Hepatocyte (in vitro differentiated cells): ENCODE measurements around the gene CLK4. TPM values are rescaled to one million over a fixed set of nuclear protein-coding genes. Genes with fewer than 3 reads are reported as not detected.

Experiments used
- DNase-seq: peaks from one replicate; pipeline ENCODE4 v3.0.0-alpha.2; 2016; ENCODE audit warnings: low spot score
- H2AFZ ChIP-seq: fragments of 200-600 bp; sonication (generic); 2 replicates; pipeline ENCODE4 v1.6.0; 2016; ENCODE audit warnings: antibody characterized with exemption, mild to moderate bottlenecking
- H3K27ac ChIP-seq: fragments of 200-600 bp; sonication (generic); 2 replicates; pipeline ENCODE4 v1.5.1; 2016; ENCODE audit warnings: mild to moderate bottlenecking
- H3K27me3 ChIP-seq: fragments of 200-600 bp; sonication (generic); 2 replicates; pipeline ENCODE4 v1.6.1; 2016
- H3K36me3 ChIP-seq: fragments of 200-600 bp; sonication (generic); replicated peaks from 2 replicates; pipeline ENCODE4 v1.5.1; 2016; ENCODE audit warnings: low read depth; ENCODE audit not compliant: insufficient read depth
- H3K4me1 ChIP-seq: fragments of 200-600 bp; sonication (generic); 2 replicates; pipeline ENCODE4 v1.5.1; 2016; ENCODE audit warnings: mild to moderate bottlenecking, moderate library complexity; ENCODE audit not compliant: insufficient read depth
- H3K4me2 ChIP-seq: fragments of 200-600 bp; sonication (generic); 2 replicates; pipeline ENCODE4 v1.6.0; 2016
- H3K4me3 ChIP-seq: fragments of 200-600 bp; sonication (generic); 2 replicates; pipeline ENCODE4 v1.5.1; 2016; ENCODE audit warnings: mild to moderate bottlenecking
- H3K79me2 ChIP-seq: fragments of 200-600 bp; sonication (generic); 2 replicates; pipeline ENCODE4 v1.6.0; 2017; ENCODE audit warnings: mild to moderate bottlenecking
- H3K9me2 ChIP-seq: fragments of 200-600 bp; sonication (generic); replicated peaks from 2 replicates; pipeline ENCODE4 v1.6.0; 2017; ENCODE audit warnings: mild to moderate bottlenecking; ENCODE audit not compliant: insufficient read depth
- H3K9me3 ChIP-seq: fragments of 200-600 bp; sonication (generic); 2 replicates; pipeline ENCODE4 v1.5.1; 2016; ENCODE audit warnings: low read depth, mild to moderate bottlenecking
- H4K20me1 ChIP-seq: fragments of 200-600 bp; sonication (generic); 2 replicates; pipeline ENCODE4 v1.6.0; 2016; ENCODE audit warnings: mild to moderate bottlenecking; ENCODE audit not compliant: insufficient read depth, poor library complexity, severe bottlenecking
- EZH2 ChIP-seq: fragments of 200-600 bp; sonication (generic); IDR thresholded peaks from 2 replicates; pipeline ENCODE4 v1.6.1; 2016; ENCODE audit warnings: antibody characterized with exemption, mild to moderate bottlenecking, borderline replicate concordance
- EZH2phosphoT487 ChIP-seq: fragments of 200-600 bp; sonication (generic); IDR thresholded peaks from one replicate; pipeline ENCODE4 v1.6.1; 2018; ENCODE audit warnings: antibody characterized with exemption, mild to moderate bottlenecking, low read depth, moderate library complexity; ENCODE audit not compliant: unreplicated experiment, severe bottlenecking
- WGBS: methylation state at CpG from one replicate; pipeline ENCODE4 v1.1.6; 2016; ENCODE audit warnings: low lambda C conversion rate; ENCODE audit errors: missing lambda C conversion rate; 5-methylcytosine and 5-hydroxymethylcytosine counted together
- polyA plus RNA-seq: library from polyadenylated mRNA; unstranded; fragments of >200 nt; fragmentation: Nextera tagmentation; extraction: Ambion mirVana; gene quantifications from 2 replicates; pipeline ENCODE4 v1.2.1, GENCODE V29; 2016
- small RNA-seq: library from RNA; depleted of rRNA; stranded (forward); fragments of <200 nt; gene quantifications from one replicate; pipeline ENCODE3, GENCODE V24; 2014
- total RNA-seq: library from RNA; depleted of rRNA; stranded (reverse); fragments of >200 nt; gene quantifications from 2 replicates; pipeline ENCODE4 v1.2.3, GENCODE V29; 2014
- TF ChIP-seq, protein P1 (sequence below): fragments of 200-600 bp; sonication (generic); IDR thresholded peaks from 2 replicates; pipeline ENCODE4 v1.5.1; 2016; ENCODE audit warnings: antibody characterized with exemption, mild to moderate bottlenecking; ENCODE audit not compliant: poor library complexity

CLK4 gene
- total and polyA plus RNA-seq, 2 experiments from 2014 or later: 17.9 to 28.4 TPM

DNA sequence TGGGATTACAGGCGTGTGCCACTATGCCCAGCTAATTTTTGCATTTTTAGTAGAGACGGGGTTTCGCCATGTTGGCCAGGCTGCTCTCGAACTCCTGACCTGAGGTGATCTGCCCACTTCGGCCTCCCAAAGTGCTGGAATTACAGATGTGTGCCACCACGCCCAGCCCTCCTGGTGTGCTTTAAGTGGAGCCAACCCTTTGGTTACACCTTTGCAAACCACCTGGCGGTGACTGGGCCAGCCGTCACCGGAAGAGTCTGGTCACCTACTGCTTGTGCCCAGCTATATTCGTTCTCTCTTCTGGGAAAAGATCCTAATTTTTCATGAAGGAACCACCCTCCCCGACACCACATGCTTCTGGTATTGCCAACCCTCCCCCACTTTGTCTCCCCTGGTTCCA, 72.5 kb downstream of the CLK4 start:
- 98% methylated on average over 11 of the region's 11 CpGs for WGBS
- Histone ChIP-seq H3K79me2 (no peaks in the 10 kb centered on the region), H3K36me3 (no peaks in the 10 kb centered on the region), H3K27ac (no peak overlapping the region), H3K4me1 (no peaks in the 10 kb centered on the region), H3K27me3 (no peaks in the 10 kb centered on the region), H4K20me1 (no peaks in the 10 kb centered on the region), H3K4me2 (no peak overlapping the region), H3K9me2 (no peaks in the 10 kb centered on the region), H2AFZ (no peak overlapping the region), H3K9me3 (no peaks in the 10 kb centered on the region), H3K4me3 (no peak overlapping the region)
- TF ChIP-seq EZH2phosphoT487: no peak
- TF ChIP-seq, protein P1, sequence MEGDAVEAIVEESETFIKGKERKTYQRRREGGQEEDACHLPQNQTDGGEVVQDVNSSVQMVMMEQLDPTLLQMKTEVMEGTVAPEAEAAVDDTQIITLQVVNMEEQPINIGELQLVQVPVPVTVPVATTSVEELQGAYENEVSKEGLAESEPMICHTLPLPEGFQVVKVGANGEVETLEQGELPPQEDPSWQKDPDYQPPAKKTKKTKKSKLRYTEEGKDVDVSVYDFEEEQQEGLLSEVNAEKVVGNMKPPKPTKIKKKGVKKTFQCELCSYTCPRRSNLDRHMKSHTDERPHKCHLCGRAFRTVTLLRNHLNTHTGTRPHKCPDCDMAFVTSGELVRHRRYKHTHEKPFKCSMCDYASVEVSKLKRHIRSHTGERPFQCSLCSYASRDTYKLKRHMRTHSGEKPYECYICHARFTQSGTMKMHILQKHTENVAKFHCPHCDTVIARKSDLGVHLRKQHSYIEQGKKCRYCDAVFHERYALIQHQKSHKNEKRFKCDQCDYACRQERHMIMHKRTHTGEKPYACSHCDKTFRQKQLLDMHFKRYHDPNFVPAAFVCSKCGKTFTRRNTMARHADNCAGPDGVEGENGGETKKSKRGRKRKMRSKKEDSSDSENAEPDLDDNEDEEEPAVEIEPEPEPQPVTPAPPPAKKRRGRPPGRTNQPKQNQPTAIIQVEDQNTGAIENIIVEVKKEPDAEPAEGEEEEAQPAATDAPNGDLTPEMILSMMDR: no peak
- DNase-seq: no peak

GRCh38 chr5:178553517-178553916, 73.3 kb downstream of the CLK4 start:
- H3K27me3 ChIP-seq: no peaks in the 10 kb centered on the region
- TF ChIP-seq EZH2phosphoT487 (no peak), EZH2 (no peak)
- TF ChIP-seq, protein P1: no peak
- no peak overlapping the region for H3K4me3 ChIP-seq
- H3K4me2 ChIP-seq: no peak overlapping the region
- H3K27ac ChIP-seq: no peak overlapping the region
- no peaks in the 10 kb centered on the region for H3K9me3 ChIP-seq
- H2AFZ ChIP-seq: no peak overlapping the region
- H3K4me1 ChIP-seq: no peaks in the 10 kb centered on the region
- no peaks in the 10 kb centered on the region for H3K9me2 ChIP-seq
- no peaks in the 10 kb centered on the region for H4K20me1 ChIP-seq
- H3K79me2 ChIP-seq: no peaks in the 10 kb centered on the region
- no peaks in the 10 kb centered on the region for H3K36me3 ChIP-seq
- 88% methylated on average over 13 of the region's 13 CpGs for WGBS
- no peak for DNase-seq

Small RNAs within 50 kb of the gene (small RNA-seq; reads per million reads assigned to genes)
- not detected for gene RN7SKP70

Other genes starting within 250 kb of the CLK4 start
- gene COL23A1, start 36.7 kb downstream of the CLK4 start, total RNA-seq: 0.84 and 5.1 TPM in 2 replicates
- 1.1 and 2.7 TPM in 2 replicates for gene COL23A1, start 36.7 kb downstream of the CLK4 start, polyA plus RNA-seq
- gene ZNF354A, start 103.6 kb upstream of the CLK4 start, total RNA-seq: 9.1 and 13.1 TPM in 2 replicates
- gene ZNF354A, start 103.6 kb upstream of the CLK4 start, polyA plus RNA-seq: 7.8 and 16.3 TPM in 2 replicates
- 9.8 and 16.1 TPM in 2 replicates for gene ZNF354B, start 232.9 kb upstream of the CLK4 start, total RNA-seq
- 7.0 and 12.8 TPM in 2 replicates for gene ZNF354B, start 232.9 kb upstream of the CLK4 start, polyA plus RNA-seq